SH-SY5Y (cell line): ENCODE results near the gene YWHAQ.

Source experiments
- GATA2 ChIP-seq: IDR thresholded peaks from 2 replicates; pipeline ENCODE4 v1.6.1; 2011; ENCODE audit warnings: mild to moderate bottlenecking, low read depth, low read length
- GATA3 ChIP-seq: IDR thresholded peaks from 2 replicates; pipeline ENCODE4 v1.6.1; 2011; ENCODE audit warnings: low read depth, mild to moderate bottlenecking, low read length, moderate library complexity

Gene YWHAQ

GRCh38 chr2:9595746-9596145 lies 35.1 kb downstream of the YWHAQ start:
- TF ChIP-seq GATA2, result no peak
- no peak for TF ChIP-seq GATA3

GRCh38 chr2:9594366-9595054 lies 36.3 kb downstream of the YWHAQ start:
- TF ChIP-seq GATA2 (no peak), GATA3 (no peak)

GRCh38 chr2:9593925-9594324 lies 36.9 kb downstream of the YWHAQ start:
- TF ChIP-seq GATA3 (no peak), GATA2 (no peak)

GRCh38 chr2:9592699-9593098 lies 38.1 kb downstream of the YWHAQ start:
- TF ChIP-seq GATA3, result no peak
- no peak for TF ChIP-seq GATA2

- TF ChIP-seq GATA3 (no peak), GATA2 (no peak)
Observed at GRCh38 chr2:9590641-9591040, 40.2 kb downstream of the YWHAQ start.

- no peak for TF ChIP-seq GATA2
- no peak for TF ChIP-seq GATA3
Observed at GRCh38 chr2:9586465-9586864, 44.3 kb downstream of the YWHAQ start.

GRCh38 chr2:9585486-9585885 lies 45.3 kb downstream of the YWHAQ start:
- no peak for TF ChIP-seq GATA3
- no peak for TF ChIP-seq GATA2

GRCh38 chr2:9582624-9583023 lies 48.2 kb downstream of the YWHAQ start:
- no peak for TF ChIP-seq GATA2
- no peak for TF ChIP-seq GATA3

- no peak for TF ChIP-seq GATA2
- no peak for TF ChIP-seq GATA3
Observed at GRCh38 chr2:9578467-9579235, 52.1 kb downstream of the YWHAQ start.

- no peak for TF ChIP-seq GATA3
- no peak for TF ChIP-seq GATA2
Observed at GRCh38 chr2:9574331-9574730, 56.5 kb downstream of the YWHAQ start.

- TF ChIP-seq GATA3 (no peak), GATA2 (no peak)
Observed at GRCh38 chr2:9573840-9574239, 57.0 kb downstream of the YWHAQ start.

GRCh38 chr2:9573013-9573720 lies 57.6 kb downstream of the YWHAQ start:
- TF ChIP-seq GATA3 (no peak), GATA2 (no peak)

- TF ChIP-seq GATA2 (no peak), GATA3 (no peak)
Observed at GRCh38 chr2:9570182-9571060, 60.4 kb downstream of the YWHAQ start.
